HFF-Myc (cell line): ENCODE measurements around the gene HLA-DOA.

ENCODE experiments used
- DNase-seq: peaks from one replicate; pipeline ENCODE4 v3.0.0-alpha.2; 2011; ENCODE audit warnings: low read depth; ENCODE audit errors: extremely low read depth
- H3K4me3 ChIP-seq: replicated peaks from 2 replicates; pipeline ENCODE4 v1.5.1; 2011; ENCODE audit warnings: low read depth, mild to moderate bottlenecking, control low read depth, low read length
- TF ChIP-seq, protein P1 (sequence below): IDR thresholded peaks from 2 replicates; pipeline ENCODE4 v1.5.1; 2012; ENCODE audit warnings: mild to moderate bottlenecking, low read depth, low read length, control low read depth; ENCODE audit errors: missing control alignments

The HLA-DOA gene

DNA sequence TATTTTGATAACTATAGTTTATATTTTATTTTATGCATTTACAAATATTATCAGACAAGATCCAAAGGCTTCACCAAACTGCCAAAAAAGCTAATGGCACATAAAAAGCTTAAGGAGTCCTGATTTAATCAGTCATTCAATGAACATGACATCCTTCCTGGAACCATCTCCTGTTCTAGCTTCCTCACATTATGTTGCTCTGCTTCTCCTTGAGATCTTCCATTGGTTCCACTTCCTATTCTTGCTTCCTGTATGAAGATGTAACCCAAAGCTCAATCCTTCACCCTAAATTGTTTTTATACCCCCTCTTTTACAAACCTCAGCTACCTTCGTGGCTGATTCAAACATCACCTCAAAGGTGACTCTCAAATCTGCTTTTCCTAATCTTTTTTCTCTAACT, 45.5 kb downstream of the HLA-DOA start:
- TF ChIP-seq, protein P1, sequence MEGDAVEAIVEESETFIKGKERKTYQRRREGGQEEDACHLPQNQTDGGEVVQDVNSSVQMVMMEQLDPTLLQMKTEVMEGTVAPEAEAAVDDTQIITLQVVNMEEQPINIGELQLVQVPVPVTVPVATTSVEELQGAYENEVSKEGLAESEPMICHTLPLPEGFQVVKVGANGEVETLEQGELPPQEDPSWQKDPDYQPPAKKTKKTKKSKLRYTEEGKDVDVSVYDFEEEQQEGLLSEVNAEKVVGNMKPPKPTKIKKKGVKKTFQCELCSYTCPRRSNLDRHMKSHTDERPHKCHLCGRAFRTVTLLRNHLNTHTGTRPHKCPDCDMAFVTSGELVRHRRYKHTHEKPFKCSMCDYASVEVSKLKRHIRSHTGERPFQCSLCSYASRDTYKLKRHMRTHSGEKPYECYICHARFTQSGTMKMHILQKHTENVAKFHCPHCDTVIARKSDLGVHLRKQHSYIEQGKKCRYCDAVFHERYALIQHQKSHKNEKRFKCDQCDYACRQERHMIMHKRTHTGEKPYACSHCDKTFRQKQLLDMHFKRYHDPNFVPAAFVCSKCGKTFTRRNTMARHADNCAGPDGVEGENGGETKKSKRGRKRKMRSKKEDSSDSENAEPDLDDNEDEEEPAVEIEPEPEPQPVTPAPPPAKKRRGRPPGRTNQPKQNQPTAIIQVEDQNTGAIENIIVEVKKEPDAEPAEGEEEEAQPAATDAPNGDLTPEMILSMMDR = no peak
- no peak overlapping the region for H3K4me3 ChIP-seq
- DNase-seq = no peak

DNA sequence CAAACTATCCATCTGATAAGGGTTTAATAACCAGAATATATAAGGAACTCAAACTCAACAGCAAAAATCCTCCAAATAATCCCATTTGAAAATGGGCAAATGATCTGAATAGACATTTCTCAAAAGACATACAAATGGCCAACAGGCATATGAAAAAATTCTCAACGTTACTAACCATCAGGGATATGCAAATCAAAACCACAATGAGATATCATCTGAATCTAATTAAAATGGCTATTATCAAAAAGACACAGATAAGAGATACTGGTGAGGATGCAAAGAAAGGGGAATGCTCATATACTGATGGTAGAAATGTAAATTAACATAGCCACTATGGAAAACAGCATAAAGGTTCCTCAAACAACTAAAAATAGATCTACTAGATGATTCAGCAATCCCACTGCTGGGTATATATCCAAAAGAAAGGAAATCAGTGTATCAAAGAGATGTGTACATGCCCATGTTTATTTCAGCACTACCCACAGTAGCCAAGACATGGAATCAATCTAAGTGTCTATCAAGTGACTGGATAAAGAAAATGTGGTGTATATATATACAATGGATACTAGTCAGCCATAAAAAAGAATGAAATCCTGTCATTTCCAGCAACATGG, 47.1 kb downstream of the HLA-DOA start:
- no peak overlapping the region for H3K4me3 ChIP-seq
- no peak for DNase-seq

DNA sequence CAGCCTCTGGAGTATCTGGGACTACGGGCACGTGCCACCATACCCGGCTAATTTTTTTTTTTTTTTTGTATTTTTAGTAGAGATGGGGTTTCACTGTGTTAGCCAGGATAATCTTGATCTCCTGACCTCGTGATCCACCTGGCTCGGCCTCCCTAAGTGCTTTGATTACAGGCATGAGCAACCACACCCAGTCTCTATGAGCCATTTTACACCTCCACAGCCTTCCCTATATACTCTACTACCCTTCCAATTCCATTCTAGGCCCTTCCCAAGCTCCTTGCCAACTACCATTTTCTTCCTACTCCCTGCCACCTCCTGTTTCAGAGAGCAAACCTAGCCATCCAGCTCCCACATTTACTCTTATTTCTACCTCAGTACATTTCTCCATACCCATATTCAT, 48.8 kb downstream of the HLA-DOA start:
- H3K4me3 ChIP-seq = no peak overlapping the region
- DNase-seq = no peak
- TF ChIP-seq, protein P1 = no peak

More for the DNA sequence above, 47.1 kb downstream of the HLA-DOA start:
- TF ChIP-seq, protein P1 = no peak

DNA sequence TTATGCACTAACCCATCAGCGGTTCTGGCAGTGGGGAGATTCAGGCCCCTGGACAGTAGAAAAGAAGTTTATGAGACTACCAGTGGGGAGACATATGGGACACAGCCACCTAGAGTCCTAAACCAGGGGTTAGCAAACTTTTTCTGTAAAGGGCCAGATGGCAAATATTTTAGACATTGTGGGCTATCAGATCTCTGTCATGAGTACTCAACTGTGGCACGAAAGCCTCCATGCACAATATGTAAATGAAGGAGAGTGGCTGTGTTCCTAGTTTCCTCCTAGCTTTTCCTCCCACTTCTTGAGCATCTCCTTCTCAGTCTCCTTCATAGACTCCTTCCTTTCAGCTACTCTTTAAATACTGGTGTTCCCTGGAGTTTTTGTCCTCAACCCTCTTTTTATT, 53.2 kb downstream of the HLA-DOA start:
- no peak overlapping the region for H3K4me3 ChIP-seq
- TF ChIP-seq, protein P1 = no peak

DNA sequence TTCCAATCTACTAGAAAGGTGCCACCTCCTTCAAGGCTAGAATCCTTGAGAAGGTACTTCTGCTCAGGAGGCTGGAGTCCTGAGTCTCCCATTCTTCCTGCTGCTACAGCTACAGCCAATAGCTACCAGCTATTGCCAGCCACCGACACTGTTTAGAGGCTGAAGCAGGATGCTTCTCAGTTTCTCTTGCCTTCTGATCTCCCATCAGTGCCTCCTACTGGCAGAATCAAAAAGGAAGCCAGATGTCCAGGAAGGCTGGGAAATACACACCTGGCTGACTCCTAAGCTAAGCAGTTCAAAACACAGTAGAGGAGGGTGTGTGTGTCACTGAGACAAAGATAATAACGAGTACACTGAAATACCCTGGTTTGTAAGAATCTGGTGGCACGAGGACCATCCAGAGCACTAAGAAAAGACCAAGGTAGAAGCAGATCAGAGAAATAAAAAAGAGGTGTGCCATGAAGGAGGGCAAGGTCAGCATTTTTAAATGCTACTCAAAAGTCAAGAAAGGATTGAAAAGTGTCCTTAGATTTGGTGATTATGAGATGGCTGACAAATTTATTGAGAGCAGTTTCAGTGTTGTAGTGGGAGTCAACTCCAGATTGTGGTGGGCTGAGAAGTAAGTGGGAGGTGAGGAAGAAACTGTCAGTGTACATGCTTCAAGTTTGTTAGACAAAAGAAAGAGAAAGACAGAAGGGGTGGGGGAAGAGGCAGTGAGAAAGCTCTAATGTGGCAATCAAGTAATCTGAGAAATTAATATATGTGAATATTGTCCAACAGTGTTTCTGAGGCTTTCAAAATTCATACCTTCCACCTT, 54.2 kb downstream of the HLA-DOA start:
- DNase-seq = no peak
- H3K4me3 ChIP-seq = no peak overlapping the region
- TF ChIP-seq, protein P1 = peak; percentile 41

More for the DNA sequence above, 53.2 kb downstream of the HLA-DOA start:
- no peak for DNase-seq

DNA sequence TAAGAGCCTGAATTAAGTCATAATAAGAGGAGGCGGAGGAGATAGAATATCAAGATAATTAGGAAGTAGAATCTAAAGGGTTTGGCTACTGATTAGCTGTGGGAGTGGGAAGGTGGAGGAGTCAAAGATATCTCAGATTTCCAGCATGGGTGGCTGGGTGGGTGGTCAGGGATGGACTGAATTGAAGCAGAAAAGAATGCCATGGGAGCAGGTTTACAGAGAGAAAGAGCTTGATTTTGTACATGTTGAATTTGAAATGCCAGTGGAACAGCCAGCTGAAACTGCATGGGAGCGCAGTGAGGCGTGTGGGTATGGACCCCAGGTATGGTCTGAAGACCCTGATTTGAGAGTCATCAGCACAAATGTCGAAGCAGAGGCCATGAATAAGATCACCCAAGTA, 55.1 kb downstream of the HLA-DOA start:
- TF ChIP-seq, protein P1 = no peak
- H3K4me3 ChIP-seq = no peak overlapping the region
- no peak for DNase-seq
